ENCODE results near the gene MAGEB16.

GRCh38 chrX:35826503-35826902 lies 28.4 kb downstream of the MAGEB16 start:
- TF ChIP-seq CTCF (conservative IDR thresholded peaks at IDR 0.05; ENCODE audit: low read length) = no peak
- TF ChIP-seq EZH2phosphoT487 (IDR thresholded peaks at IDR 0.05; ENCODE audit: borderline replicate concordance) = no peak
